NCI-H2227 (cell line): ENCODE measurements around the gene ATAT1.

Source experiments
- DNase-seq: peaks from one replicate; lab custom pipeline; 2025; ENCODE audit not compliant: unreplicated experiment; lab: John Stamatoyannopoulos, UW

Gene ATAT1

DNA sequence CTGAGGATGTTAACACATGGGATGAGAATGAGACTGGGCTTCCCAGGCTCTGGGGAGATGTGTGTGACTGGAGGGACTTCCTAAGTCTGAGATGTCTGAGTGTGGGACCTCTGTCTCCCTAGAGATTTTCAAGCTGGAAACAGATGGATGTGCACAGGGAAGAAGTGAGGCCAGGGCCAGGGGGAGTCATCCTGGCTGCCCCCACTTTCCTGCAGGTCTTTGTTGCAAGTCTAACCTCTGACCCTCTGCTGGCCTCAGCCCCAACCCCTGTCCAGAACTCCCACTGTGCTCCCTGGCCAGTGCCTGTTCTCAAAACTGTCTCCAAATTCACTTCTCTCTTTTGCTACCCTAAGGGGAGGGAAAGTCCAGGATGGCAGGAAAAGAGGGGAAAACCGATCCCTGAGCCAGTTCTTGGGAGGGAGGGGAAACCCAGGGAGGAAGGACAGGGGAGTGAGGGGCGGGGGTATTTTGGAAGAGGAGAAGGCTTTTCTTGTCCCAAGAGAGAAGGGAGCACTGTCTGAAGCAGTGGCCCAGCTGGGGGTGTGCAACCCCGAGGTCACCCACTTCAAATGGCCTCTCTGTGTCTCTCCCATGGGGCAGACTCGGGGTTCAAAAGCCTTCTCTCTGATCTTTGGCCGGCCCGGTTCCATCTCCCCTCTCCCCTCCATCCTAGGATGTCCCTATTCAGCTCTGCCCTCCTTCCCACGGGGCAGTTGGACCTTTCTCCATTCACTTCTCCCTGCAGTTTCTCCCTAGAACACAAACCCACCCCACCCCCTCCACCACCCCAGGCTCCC is 56.7 kb downstream of the ATAT1 start:
- DNase-seq: no peak

DNA sequence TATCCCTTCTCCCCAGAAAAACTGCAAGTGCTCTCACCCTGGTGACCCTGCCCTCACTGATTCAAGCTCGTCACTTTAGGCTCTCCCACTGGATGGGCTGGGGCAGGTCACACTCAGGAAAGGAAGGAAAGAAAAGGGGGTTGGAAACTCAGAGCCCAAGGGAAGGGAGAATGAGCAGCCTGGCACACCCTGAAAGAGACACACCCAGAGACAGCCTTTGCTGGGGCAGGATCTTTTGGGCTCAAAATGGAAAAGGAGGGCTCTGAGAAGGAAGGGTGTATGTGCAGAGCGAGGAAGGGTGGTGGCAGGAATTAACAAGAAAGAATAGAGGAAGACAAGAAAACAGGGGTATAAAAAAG is 57.3 kb downstream of the ATAT1 start:
- no peak for DNase-seq

DNA sequence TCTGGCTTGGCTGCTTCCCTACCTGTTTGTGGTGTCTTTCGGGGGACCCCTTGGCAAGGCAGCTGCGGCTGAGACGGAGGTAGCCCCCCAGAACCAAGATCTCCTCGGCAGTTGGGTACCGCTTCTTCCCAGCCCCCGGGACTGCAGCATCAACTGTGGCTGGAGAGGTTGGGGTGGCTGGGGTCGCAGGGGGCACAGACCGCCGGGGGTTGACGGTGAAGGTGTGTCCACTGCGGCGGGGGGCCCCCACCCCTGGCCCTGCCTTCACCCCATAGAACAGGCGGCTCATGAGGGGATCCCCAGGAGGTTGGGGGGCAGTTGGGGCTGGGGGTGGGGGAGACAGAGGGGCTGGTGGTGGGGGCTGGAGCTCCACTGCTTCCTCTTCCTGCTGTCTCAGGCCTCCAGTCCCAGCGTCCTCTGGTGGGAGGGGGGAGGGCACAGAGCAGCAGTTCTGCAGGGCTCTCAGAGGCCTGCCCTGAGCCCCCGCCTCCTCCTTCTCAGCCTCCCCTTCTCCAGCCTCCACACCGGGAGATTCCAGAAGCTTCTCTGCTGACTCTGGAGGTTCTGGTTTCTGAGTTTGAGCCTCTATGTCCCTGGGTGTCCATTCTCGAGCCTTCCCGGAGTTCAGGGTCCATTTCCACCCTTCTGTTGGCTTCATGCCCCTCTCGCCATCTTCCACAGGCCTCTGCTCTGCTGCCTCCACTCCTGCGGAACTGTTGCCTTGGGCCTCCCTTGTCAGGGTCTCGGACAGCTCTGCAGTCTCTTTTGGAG is 57.9 kb downstream of the ATAT1 start:
- no peak for DNase-seq

DNA sequence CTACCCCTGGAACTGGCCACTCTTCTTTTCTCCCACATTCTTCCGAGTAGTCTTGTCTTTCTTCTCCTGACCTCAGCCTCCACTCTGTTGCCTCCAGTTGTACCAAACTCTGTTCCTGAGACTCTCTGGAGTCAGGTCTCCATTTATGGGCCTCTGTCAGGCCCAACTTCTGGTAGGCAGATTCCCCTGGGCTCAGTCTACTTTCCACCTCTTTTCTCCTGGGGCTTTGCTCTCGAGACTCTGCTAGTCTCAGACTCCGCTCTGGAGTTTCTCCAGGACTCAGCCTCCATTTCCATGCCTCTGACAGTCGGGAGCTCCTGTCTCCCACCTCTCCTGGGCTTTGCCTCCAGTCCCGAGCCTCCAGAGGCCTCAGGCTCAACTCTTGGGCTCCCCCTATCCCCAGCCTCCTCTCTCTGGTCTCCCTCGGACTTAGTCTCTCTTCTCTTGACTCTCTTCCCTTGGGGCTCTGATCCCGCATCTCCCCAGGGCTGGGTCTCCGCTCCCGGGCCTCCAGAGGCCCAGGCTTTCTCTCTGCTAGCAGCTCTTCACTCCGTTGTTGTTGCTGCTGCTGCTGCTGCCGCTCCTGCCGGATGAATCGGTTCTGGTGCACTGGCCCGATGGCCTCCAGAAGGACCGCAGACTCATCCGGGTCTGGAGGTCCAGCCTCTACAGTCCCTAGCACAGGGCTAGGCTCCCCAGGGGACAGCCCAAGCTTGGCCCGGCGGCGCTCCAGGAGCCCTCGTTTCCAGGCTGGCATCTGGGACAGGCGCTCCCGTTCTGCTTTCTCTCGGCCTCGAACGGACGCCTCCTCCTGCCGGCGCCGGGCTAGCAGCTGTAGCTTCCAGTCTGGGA is 58.7 kb downstream of the ATAT1 start:
- no peak for DNase-seq

DNA sequence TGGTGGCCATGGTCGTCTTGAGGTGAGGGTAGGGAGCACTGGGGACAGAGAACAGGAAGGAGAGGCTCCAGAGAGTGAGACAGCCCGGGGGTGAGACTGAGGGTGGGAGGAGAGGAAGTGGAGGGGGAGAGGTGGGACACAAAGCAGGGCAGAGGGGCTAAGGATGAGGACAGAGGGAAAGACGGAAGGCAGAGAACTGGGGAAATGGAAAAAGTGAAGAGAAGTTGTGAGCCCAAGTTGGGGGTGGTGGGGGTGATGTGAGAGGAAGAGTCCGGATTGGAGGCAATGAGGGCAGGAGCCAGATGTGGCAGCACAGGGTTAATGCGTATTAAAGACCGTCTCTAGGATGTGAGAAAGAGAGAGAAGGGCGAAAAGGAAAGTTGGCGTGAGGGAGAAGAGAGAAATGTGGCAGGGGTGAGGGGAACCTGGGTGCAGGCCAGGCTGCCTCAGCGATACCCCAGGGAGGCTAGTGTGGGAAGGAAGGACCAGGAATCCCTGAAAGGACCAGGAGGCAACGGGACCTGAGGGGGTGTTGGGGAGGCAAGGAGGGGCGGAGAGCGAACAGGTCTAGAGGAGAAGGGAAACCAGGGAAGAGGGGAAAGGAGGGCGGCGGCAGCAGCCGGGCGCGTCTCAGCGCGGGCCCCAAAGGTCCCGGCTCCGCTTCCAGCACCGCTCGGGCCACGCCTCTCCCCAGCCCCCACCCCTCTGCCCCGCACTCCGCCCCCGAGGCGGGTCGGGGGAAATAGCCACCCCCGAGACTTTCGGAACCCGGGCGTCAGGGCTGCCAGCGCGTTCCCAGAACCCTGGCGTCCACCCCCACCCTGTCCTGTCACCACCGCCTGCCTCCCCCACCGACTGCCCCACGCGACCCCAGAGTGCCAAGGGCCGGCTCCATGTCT is 59.6 kb downstream of the ATAT1 start, which contains the start of gene PPP1R18:
Gene PPP1R18, minus strand, starts transcription at position 637 of the 899 bp plus-strand sequence. Its CDS starts 627 bp downstream, at position 10.
- DNase-seq: peak; percentile 75

DNA sequence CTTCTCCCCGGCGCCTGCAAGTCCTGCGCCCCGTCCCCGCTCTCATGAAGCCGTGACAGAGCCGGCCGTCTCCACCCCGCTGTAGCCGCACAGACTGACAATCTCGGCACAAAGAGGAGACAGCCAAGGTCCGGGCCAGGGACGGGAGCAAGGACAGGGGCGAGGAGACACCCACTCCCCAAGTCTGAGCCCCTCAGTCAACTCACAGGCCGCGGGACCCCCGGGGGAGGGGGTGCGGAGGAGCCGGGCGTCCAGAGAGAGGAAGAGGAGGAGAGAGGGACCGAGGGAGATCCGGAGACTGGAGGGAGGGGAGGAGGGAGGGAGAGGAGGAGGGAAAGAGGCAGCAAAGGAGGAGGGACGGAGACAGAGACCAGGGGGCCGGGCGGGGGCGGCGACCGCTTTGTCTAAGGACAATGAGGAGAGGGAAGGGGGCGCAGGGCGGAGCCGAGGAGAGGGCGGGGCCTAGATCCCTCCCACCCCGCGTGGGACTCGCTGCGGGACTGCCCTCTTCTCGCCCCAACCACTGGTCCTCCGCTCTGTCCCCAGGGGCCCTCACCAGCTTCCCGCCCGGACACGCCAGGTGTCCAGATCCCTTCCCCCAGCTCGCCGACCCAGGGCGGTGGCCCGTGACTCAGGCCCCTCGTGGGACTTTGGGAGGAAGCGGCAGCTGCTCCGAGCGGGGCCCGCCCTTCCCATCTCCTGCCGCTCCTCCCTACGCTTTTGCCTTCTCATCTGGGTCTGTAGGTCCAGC is 60.4 kb downstream of the ATAT1 start:
- peak; percentile 88 for DNase-seq

DNA sequence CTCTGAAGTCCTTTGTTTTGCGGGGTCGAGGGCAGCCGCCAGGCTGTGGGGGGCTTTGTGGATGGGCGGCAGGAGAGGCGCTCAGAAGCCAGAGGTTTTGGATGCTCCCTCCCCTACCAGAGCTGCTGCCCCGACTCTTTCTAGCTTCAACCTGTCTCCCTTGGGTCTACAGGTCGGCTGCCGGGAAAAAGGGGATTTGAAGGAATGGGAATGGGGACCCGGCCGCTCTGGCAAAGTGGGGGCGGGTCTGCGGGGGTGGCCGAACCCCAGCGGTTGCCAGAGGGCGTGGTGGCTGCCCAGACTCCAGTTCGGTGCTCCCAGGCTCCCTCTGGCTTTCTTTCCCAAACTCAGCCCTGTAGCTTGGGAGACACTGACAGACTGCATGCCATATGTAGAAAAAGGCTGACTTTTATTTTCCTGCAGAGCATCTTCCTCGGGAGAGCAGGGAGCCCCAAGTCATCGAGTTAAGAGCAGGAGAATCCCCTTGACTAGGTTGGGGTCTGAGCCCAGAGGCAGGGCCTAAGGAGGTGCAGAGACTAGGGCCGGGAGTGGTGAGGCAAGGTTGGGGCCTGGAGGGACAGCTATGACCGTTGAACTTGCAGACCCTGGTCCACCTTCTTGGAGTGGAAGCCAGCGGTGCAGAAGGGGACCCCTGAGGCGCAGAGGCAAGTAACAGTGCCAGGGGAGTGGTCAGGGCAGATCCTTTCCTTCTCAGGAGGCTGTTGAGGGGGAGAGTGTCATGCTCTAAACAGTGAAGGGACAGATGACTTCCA is 61.2 kb downstream of the ATAT1 start:
- DNase-seq: peak; percentile 56

DNA sequence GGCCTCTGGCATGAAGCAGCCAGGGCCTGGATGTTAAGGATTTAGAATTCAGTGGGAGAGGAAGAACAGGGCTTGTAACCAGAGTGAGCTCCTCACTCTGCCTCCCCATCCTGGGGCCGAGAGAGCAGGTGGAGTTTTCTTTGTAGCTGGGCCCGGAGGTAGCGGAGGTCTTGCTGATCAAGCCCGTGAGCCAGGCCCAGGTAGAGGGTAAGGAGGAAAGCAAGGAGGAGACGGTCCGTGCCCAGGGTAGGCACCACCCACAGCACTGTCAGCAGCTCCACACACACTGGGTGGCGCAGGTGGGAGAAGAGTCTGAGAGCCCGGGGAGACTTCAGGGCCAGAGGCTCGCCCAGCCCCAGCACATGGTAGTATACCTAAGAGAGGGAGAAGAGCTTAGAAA is 61.9 kb downstream of the ATAT1 start:
- no peak for DNase-seq

DNA sequence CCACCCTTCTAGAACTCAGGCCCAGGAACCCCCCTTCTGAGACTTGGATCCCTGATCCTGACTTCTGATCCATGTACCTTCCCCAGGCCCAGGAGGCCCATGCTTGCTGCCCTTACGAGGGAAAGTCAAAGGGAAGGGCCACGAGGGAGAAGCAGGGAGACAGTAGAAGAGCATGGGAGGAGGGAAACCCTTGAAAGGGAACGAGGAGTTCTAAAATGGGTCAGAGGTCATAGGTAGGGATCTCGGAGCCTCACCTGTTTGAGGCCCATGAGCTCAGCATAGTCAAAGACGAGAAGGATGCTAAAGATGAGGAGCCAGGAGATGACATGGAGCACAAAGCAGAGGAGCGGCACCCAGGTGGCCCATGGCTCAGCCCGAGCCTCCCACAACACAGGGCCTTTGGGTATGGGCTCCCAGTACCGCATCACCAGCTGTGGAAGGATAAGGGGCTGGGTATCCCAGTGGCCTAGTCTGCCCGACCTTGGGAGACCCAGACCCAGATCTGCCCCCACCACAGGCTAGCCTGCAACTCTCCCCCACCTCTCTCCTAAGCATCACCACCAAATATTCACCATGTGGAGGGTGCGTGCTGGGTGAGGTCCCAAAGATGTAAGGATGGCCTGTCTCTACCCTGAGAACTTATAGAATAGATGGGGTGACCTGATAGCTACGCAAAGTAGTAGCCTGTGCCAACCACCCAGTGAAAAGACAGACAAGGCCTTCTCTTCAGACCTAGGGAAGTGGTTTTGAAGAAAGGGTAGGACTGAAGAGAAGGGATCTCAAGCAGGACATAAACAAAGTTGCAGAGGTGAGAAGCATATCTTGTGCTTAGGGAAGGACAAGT is 62.6 kb downstream of the ATAT1 start:
- DNase-seq: no peak

DNA sequence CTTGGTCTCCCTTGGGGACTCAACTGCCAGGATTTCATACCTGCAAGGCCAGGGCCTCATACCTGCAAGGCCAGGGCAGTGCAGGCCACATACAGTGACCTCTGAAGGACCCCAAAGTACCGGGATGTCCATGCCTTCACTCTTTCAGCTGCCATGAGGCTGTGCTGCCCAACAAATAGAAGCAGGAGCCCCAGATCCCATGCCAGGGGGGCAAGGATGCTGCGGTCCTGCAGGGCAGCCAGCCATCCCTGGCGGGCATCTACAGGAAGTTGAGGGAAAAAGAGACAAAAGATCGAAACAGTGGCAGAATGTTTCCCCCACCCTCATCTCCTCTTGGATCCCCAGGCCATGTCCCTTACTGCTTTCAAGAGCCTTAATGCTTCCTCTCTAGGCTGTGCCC is 63.3 kb downstream of the ATAT1 start:
- DNase-seq: no peak

DNA sequence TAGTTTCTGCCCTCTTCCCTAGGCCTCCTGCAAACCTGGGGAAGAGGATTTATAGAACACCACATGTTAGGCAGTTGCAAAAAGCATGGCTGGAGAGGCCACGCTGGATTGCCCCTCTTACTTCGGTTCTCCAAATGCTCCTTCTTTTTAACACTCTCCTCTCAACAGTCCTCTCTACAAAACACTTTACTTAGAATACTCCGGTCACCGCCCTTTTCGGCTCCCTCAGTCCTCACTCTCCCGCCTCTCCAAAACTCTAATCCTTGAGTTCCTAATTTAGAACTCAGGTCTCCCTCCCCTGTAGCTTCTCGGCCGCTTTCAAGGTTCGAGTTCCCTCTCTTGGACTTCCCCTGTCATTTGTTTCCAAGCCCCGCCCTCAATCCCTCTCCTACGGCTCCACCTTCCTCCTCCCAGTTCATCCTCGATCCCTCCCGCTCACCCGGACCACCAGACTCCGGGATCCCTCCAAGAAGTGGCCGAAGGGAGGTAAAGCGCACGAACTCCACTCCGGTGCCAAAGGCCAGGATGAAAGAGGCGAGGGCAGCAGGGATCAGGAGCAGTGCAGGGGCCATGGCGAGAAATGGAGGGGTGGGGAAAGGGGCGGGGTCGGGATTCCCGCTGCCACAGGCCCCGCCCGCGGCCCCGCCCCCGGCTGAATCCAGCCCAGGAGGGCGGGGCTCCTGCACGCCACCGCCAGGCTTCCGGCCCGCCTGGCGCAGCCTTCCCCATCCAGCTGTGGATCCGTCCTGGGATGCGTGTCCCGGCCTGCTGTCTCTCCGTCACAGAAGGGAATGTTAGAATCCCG is 63.9 kb downstream of the ATAT1 start, which contains the start of gene NRM:
Gene NRM, minus strand, starts transcription at position 582 of the 805 bp plus-strand sequence. Its CDS starts 10 bp downstream, at position 572.
- DNase-seq: peak; percentile 94

DNA sequence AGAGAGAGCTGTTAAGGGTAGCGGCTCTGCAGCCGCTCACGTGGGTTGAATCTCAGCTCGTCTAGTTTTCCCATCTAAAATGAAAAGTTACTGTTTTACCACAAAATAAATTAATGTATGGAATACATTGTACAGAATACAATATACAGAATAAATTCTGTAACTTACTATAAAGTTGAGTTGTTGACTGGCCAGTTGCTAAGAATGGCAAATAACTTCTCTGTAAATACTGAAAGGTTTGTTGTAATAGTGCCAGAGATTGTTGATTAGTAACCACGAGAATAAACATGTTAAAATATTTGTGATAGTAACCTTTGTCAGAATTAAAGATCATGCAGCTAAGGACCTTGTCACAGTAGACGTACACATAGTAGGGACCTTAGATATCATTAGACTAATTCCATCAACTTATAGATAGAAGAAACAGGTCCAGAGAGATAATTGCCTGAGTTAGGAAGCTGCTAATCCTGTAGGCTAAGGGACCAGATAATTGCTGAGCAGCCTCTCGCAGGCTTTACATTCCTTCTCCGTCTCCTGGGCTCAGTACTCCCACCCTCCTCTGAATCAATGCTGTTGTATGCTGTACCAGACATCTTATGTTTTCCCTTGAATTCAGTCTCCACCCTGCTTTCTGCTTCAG is 64.7 kb downstream of the ATAT1 start:
- peak; percentile 47 for DNase-seq
